GM23338 (cell line): Measurements from ENCODE around the gene STXBP3.

Experiments used
- EZH2phosphoT487 ChIP-seq: fragments of 200-600 bp; sonication (generic); IDR thresholded peaks from one replicate; pipeline ENCODE4 v1.8.1; 2018; ENCODE audit warnings: antibody characterized with exemption; ENCODE audit not compliant: unreplicated experiment
- TF ChIP-seq, protein P1 (sequence below), 2 experiments: fragments of 200-600 bp in 1 of 2; sonication (generic) in 1 of 2; conservative IDR thresholded peaks; 2 replicates each; pipeline versions ENCODE4 v1.5.1 to v1.6.1; 2016 to 2017; ENCODE audit warnings: antibody characterized with exemption in 2 of 2, low read depth in 2 of 2, mild to moderate bottlenecking in 2 of 2, moderate library complexity in 1 of 2
- TF ChIP-seq, protein P2 (sequence below): IDR thresholded peaks from one replicate; pipeline ENCODE4 v1.6.1; 2018; ENCODE audit warnings: antibody characterized with exemption; ENCODE audit not compliant: unreplicated experiment

DNA sequence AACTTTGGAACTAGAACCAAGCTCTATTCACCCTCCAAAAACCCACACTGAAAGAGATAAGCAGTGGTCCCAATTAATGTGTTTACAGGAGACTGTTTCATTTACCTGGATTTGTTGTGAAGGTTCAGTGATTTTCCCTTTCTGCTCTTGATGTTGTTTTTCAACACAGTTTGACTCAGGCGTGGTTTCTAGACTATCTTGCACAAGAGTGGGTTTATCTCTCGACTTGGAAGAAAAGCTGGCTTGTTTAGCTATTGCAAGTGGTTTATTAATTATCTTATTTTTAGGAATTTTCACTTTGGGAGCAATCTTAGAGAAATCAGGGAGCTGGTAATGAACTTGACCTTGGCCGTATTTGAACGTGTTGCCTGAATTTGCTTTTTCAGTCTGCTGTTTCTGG, 105.1 kb downstream of the STXBP3 start:
- TF ChIP-seq EZH2phosphoT487: no peak
- TF ChIP-seq, protein P1, sequence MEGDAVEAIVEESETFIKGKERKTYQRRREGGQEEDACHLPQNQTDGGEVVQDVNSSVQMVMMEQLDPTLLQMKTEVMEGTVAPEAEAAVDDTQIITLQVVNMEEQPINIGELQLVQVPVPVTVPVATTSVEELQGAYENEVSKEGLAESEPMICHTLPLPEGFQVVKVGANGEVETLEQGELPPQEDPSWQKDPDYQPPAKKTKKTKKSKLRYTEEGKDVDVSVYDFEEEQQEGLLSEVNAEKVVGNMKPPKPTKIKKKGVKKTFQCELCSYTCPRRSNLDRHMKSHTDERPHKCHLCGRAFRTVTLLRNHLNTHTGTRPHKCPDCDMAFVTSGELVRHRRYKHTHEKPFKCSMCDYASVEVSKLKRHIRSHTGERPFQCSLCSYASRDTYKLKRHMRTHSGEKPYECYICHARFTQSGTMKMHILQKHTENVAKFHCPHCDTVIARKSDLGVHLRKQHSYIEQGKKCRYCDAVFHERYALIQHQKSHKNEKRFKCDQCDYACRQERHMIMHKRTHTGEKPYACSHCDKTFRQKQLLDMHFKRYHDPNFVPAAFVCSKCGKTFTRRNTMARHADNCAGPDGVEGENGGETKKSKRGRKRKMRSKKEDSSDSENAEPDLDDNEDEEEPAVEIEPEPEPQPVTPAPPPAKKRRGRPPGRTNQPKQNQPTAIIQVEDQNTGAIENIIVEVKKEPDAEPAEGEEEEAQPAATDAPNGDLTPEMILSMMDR (conservative IDR thresholded peaks at IDR 0.05; ENCODE audit: low read depth in 2 of 2): no peak
- TF ChIP-seq, protein P2, sequence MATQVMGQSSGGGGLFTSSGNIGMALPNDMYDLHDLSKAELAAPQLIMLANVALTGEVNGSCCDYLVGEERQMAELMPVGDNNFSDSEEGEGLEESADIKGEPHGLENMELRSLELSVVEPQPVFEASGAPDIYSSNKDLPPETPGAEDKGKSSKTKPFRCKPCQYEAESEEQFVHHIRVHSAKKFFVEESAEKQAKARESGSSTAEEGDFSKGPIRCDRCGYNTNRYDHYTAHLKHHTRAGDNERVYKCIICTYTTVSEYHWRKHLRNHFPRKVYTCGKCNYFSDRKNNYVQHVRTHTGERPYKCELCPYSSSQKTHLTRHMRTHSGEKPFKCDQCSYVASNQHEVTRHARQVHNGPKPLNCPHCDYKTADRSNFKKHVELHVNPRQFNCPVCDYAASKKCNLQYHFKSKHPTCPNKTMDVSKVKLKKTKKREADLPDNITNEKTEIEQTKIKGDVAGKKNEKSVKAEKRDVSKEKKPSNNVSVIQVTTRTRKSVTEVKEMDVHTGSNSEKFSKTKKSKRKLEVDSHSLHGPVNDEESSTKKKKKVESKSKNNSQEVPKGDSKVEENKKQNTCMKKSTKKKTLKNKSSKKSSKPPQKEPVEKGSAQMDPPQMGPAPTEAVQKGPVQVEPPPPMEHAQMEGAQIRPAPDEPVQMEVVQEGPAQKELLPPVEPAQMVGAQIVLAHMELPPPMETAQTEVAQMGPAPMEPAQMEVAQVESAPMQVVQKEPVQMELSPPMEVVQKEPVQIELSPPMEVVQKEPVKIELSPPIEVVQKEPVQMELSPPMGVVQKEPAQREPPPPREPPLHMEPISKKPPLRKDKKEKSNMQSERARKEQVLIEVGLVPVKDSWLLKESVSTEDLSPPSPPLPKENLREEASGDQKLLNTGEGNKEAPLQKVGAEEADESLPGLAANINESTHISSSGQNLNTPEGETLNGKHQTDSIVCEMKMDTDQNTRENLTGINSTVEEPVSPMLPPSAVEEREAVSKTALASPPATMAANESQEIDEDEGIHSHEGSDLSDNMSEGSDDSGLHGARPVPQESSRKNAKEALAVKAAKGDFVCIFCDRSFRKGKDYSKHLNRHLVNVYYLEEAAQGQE: no peak
